ENCODE measurements around the gene PARVB. TPM values are rescaled to one million over a fixed set of nuclear protein-coding genes. Genes with fewer than 3 reads are reported as not detected.

Gene PARVB
- total and polyA plus RNA-seq, 2 experiments from 2014 or later, result 10.2 to 11.2 TPM

DNA sequence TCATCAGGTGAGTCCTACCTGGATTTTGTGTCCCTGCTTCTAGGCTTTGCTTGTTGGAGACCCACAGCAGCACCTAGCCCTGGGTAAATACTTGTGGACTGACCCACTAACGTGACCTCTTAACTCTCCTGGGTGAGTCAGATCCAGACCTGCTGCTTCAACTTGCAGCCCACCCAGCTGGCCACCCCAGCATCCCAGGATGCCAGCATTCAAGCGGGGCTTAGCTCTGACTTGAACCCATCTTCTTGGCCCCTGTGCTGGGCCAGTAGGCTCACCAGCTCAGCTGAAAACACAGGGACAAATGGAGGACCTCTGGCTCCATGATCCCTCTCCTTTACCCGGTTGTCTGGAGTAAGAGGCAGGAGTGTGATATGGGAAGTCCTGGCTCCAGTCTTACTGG is 190.1 kb downstream of the PARVB start:
- WGBS (ENCODE audit: low lambda C conversion rate, missing lambda C conversion rate), result 85% methylated on average over 3 of the region's 3 CpGs
- no peaks in the 10 kb centered on the region for H3K36me3 ChIP-seq (replicated peaks; ENCODE audit: insufficient read depth, low read depth)
- TF ChIP-seq EZH2phosphoT487 (IDR thresholded peaks at IDR 0.05; ENCODE audit: low read depth, severe bottlenecking, unreplicated experiment), result no peak
- TF ChIP-seq EZH2 (IDR thresholded peaks at IDR 0.05; ENCODE audit: borderline replicate concordance), result no peak
- TF ChIP-seq, protein P1, sequence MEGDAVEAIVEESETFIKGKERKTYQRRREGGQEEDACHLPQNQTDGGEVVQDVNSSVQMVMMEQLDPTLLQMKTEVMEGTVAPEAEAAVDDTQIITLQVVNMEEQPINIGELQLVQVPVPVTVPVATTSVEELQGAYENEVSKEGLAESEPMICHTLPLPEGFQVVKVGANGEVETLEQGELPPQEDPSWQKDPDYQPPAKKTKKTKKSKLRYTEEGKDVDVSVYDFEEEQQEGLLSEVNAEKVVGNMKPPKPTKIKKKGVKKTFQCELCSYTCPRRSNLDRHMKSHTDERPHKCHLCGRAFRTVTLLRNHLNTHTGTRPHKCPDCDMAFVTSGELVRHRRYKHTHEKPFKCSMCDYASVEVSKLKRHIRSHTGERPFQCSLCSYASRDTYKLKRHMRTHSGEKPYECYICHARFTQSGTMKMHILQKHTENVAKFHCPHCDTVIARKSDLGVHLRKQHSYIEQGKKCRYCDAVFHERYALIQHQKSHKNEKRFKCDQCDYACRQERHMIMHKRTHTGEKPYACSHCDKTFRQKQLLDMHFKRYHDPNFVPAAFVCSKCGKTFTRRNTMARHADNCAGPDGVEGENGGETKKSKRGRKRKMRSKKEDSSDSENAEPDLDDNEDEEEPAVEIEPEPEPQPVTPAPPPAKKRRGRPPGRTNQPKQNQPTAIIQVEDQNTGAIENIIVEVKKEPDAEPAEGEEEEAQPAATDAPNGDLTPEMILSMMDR (IDR thresholded peaks at IDR 0.05; ENCODE audit: poor library complexity), result no peak

DNA sequence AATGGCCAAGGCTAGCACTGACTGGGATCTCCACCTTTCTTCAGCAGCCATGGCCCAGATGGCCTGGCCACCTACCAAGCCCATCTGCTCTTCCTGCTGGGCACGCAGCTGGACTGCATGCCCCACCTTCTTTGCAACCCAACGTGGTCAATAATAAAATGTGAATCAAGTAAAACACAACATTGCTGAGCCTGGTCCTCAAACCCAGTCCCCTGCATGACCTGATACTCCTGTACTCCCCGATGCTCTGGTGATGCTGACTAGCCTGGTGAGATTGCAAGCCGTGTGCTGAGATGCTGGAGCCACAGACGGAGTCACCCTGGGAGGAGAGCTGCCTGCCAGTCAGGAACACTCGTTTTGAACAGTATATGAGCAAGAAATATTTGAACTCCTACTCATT is 190.7 kb downstream of the PARVB start:
- no peaks in the 10 kb centered on the region for H4K20me1 ChIP-seq (ENCODE audit: insufficient read depth, poor library complexity, severe bottlenecking)
- H3K36me3 ChIP-seq (replicated peaks; ENCODE audit: insufficient read depth, low read depth), result no peaks in the 10 kb centered on the region
- no peak for TF ChIP-seq EZH2phosphoT487 (IDR thresholded peaks at IDR 0.05; ENCODE audit: low read depth, severe bottlenecking, unreplicated experiment)
- TF ChIP-seq, protein P1 (IDR thresholded peaks at IDR 0.05; ENCODE audit: poor library complexity), result no peak
- TF ChIP-seq EZH2 (IDR thresholded peaks at IDR 0.05; ENCODE audit: borderline replicate concordance), result no peak
- H3K9me3 ChIP-seq (ENCODE audit: low read depth), result no peaks in the 10 kb centered on the region
- H3K4me3 ChIP-seq, result no peak overlapping the region
- H3K79me2 ChIP-seq, result no peaks in the 10 kb centered on the region
- H3K27ac ChIP-seq, result no peak overlapping the region
- 85% methylated on average over 6 of the region's 6 CpGs for WGBS (ENCODE audit: low lambda C conversion rate, missing lambda C conversion rate)
- H2AFZ ChIP-seq, result no peak overlapping the region
- H3K4me1 ChIP-seq (ENCODE audit: insufficient read depth), result peaks cover 6% of the 10 kb centered on the region
- no peaks in the 10 kb centered on the region for H3K27me3 ChIP-seq
- no peaks in the 10 kb centered on the region for H3K9me2 ChIP-seq (replicated peaks; ENCODE audit: insufficient read depth)
- H3K4me2 ChIP-seq, result no peak overlapping the region
- no peak for DNase-seq (ENCODE audit: low spot score)

More for the DNA sequence above, 190.1 kb downstream of the PARVB start:
- Histone ChIP-seq H3K27ac (no peak overlapping the region), H3K4me1 (ENCODE audit: insufficient read depth) (peaks cover 6% of the 10 kb centered on the region), H3K9me3 (ENCODE audit: low read depth) (no peaks in the 10 kb centered on the region), H3K9me2 (replicated peaks; ENCODE audit: insufficient read depth) (no peaks in the 10 kb centered on the region), H4K20me1 (ENCODE audit: insufficient read depth, poor library complexity, severe bottlenecking) (no peaks in the 10 kb centered on the region), H3K27me3 (peaks cover 2% of the 10 kb centered on the region), H3K79me2 (no peaks in the 10 kb centered on the region), H3K4me3 (no peak overlapping the region), H2AFZ (no peak overlapping the region), H3K4me2 (no peak overlapping the region)
- DNase-seq (ENCODE audit: low spot score), result no peak

DNA sequence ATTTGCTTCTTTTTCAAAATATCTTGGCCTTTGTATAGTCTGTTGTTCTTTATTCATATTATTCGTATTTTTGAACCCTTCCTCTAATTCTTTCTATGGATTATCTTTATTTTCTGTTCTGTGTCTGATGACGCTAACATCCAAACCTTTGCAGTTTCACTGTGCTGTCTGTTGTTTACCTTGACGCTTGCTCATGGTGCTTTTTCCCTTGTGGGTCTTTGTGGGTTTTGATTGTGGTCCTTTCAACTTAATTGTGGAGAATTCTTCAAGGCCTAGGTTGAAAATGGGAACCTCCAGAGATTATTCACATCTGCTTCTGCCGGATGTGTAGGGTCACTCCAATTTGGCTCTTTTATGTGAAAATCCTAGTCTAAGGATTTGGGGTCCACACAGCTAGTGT is 191.2 kb downstream of the PARVB start:
- Histone ChIP-seq H3K9me2 (replicated peaks; ENCODE audit: insufficient read depth) (no peaks in the 10 kb centered on the region), H3K27me3 (no peaks in the 10 kb centered on the region), H4K20me1 (ENCODE audit: insufficient read depth, poor library complexity, severe bottlenecking) (no peaks in the 10 kb centered on the region), H3K36me3 (replicated peaks; ENCODE audit: insufficient read depth, low read depth) (no peaks in the 10 kb centered on the region), H3K27ac (no peak overlapping the region), H3K4me1 (ENCODE audit: insufficient read depth) (peaks cover 6% of the 10 kb centered on the region), H3K79me2 (no peaks in the 10 kb centered on the region), H3K9me3 (ENCODE audit: low read depth) (no peaks in the 10 kb centered on the region), H3K4me3 (no peak overlapping the region), H2AFZ (no peak overlapping the region), H3K4me2 (no peak overlapping the region)
- DNase-seq (ENCODE audit: low spot score), result no peak
- TF ChIP-seq, protein P1 (IDR thresholded peaks at IDR 0.05; ENCODE audit: poor library complexity), result no peak
- no peak for TF ChIP-seq EZH2 (IDR thresholded peaks at IDR 0.05; ENCODE audit: borderline replicate concordance)
- TF ChIP-seq EZH2phosphoT487 (IDR thresholded peaks at IDR 0.05; ENCODE audit: low read depth, severe bottlenecking, unreplicated experiment), result no peak
- 94% methylated on average over 4 of the region's 4 CpGs for WGBS (ENCODE audit: low lambda C conversion rate, missing lambda C conversion rate)

DNA sequence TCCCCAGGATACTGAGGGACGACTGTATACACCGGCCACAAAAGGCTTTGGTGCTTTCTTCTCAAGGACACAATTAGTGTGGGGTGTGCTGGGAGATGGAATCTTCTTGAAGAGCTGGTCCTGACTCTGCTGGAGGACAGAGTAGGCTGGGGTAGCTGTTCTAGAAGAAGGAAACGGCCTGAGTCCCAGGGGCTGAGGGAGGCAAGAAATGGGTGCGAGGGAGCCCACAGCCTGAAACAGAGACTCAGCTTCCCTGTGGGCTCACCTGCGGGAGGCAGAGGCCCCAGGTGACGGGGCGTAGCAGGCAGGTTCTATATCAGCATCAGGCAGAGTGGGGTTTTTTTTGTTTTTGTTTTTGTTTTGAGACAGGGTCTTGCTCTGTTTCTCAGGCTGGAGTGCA is 193.2 kb downstream of the PARVB start:
- H2AFZ ChIP-seq, result no peak overlapping the region

More for the DNA sequence above, 193.2 kb downstream of the PARVB start:
- no peaks in the 10 kb centered on the region for H3K27me3 ChIP-seq
- no peak overlapping the region for H3K4me3 ChIP-seq
- peaks cover 4% of the 10 kb centered on the region for H3K4me1 ChIP-seq (ENCODE audit: insufficient read depth)
- H3K9me3 ChIP-seq (ENCODE audit: low read depth), result no peaks in the 10 kb centered on the region
- no peak for DNase-seq (ENCODE audit: low spot score)
- H3K79me2 ChIP-seq, result no peaks in the 10 kb centered on the region
- H4K20me1 ChIP-seq (ENCODE audit: insufficient read depth, poor library complexity, severe bottlenecking), result no peaks in the 10 kb centered on the region
- TF ChIP-seq, protein P1 (IDR thresholded peaks at IDR 0.05; ENCODE audit: poor library complexity), result no peak
- TF ChIP-seq EZH2phosphoT487 (IDR thresholded peaks at IDR 0.05; ENCODE audit: low read depth, severe bottlenecking, unreplicated experiment) (no peak), EZH2 (IDR thresholded peaks at IDR 0.05; ENCODE audit: borderline replicate concordance) (no peak)
- no peak overlapping the region for H3K4me2 ChIP-seq
- no peaks in the 10 kb centered on the region for H3K9me2 ChIP-seq (replicated peaks; ENCODE audit: insufficient read depth)
- H3K36me3 ChIP-seq (replicated peaks; ENCODE audit: insufficient read depth, low read depth), result no peaks in the 10 kb centered on the region
- no peak overlapping the region for H3K27ac ChIP-seq
- 95% methylated on average over 7 of the region's 7 CpGs for WGBS (ENCODE audit: low lambda C conversion rate, missing lambda C conversion rate)
